ENCODE results near the gene NLRP12.
"Not testable (repeated sequence)": the region's sequence is repeated elsewhere in the genome, so short reads cannot be mapped to it uniquely, and the experiment has no call there.

The NLRP12 gene

GRCh38 chr19:53828531-53828930 lies 4.4 kb upstream of the NLRP12 start:
- no peak for DNase-seq

GRCh38 chr19:53826876-53827275 lies 2.8 kb upstream of the NLRP12 start:
- DNase-seq: no peak

GRCh38 chr19:53823380-53824120 lies 564 bp downstream of the NLRP12 start:
- no peak for DNase-seq

GRCh38 chr19:53819861-53820260 lies 4.3 kb downstream of the NLRP12 start:
- no peak for DNase-seq

- DNase-seq: no peak
Measured at GRCh38 chr19:53818756-53819155, 5.4 kb downstream of the NLRP12 start.

GRCh38 chr19:53813996-53814395 lies 10.1 kb downstream of the NLRP12 start:
- DNase-seq: no peak

GRCh38 chr19:53812335-53812734 lies 11.8 kb downstream of the NLRP12 start:
- no peak for DNase-seq

- no peak for DNase-seq
Measured at GRCh38 chr19:53810891-53811290, 13.2 kb downstream of the NLRP12 start.

- DNase-seq: no peak
Measured at GRCh38 chr19:53810187-53810546, 13.9 kb downstream of the NLRP12 start.

GRCh38 chr19:53809518-53810186 lies 14.5 kb downstream of the NLRP12 start:
- DNase-seq: no peak

GRCh38 chr19:53808710-53809125 lies 15.4 kb downstream of the NLRP12 start:
- DNase-seq: peak in 1 of 2 donors; percentile 32

GRCh38 chr19:53801257-53801656 lies 22.9 kb downstream of the NLRP12 start:
- no peak for DNase-seq

GRCh38 chr19:53795019-53795418 lies 29.1 kb downstream of the NLRP12 start:
- DNase-seq: no peak

- peak; percentile 72 to 75 for DNase-seq
Measured at GRCh38 chr19:53792721-53793433, 31.2 kb downstream of the NLRP12 start.

- DNase-seq: no peak
Measured at GRCh38 chr19:53789708-53790678, 34.1 kb downstream of the NLRP12 start.

- DNase-seq: no peak
Measured at GRCh38 chr19:53787266-53787665, 36.8 kb downstream of the NLRP12 start.

- no peak for DNase-seq
Measured at GRCh38 chr19:53786744-53787143, 37.4 kb downstream of the NLRP12 start.

- DNase-seq: no peak
Measured at GRCh38 chr19:53785196-53785889, 38.8 kb downstream of the NLRP12 start.

GRCh38 chr19:53782698-53783097 lies 41.4 kb downstream of the NLRP12 start:
- no peak for DNase-seq

- DNase-seq: not testable (repeated sequence)
Measured at GRCh38 chr19:53781332-53781731, 42.8 kb downstream of the NLRP12 start.

GRCh38 chr19:53780506-53780905 lies 43.6 kb downstream of the NLRP12 start:
- no peak for DNase-seq

- no peak for DNase-seq
Measured at GRCh38 chr19:53775524-53775923, 48.6 kb downstream of the NLRP12 start.
